ENCODE results near the gene OCA2. TPM values are rescaled to one million over a fixed set of nuclear protein-coding genes. Genes with fewer than 3 reads are reported as not detected.

OCA2 gene
- total and polyA plus RNA-seq, 2 donors from 2014 or later = 0.45 to 2.5 TPM

GRCh38 chr15:27970661-27971392 is 128.3 kb downstream of the OCA2 start:
- no peaks in the 10 kb centered on the region for H3K36me3 ChIP-seq (ENCODE audit: control insufficient read depth in 2 of 3, insufficient read depth in 3 of 3, low read length in 3 of 3)
- H3K27me3 ChIP-seq (ENCODE audit: control insufficient read depth, insufficient read depth, low read length) = no peaks in the 10 kb centered on the region
- intact Hi-C loops (cut with DNase I) = no loop called here
- H3K27ac ChIP-seq (ENCODE audit: low read depth in 2 of 2, low read length in 2 of 2) = no peak overlapping the region
- H3K9ac ChIP-seq (ENCODE audit: low read length in 3 of 3) = no peak overlapping the region
- no peak overlapping the region for H3K4me3 ChIP-seq (ENCODE audit: low read length in 3 of 3)
- DNase-seq (no peak), FAIRE-seq (no peak)
- no peak for TF ChIP-seq CTCF (IDR thresholded peaks at IDR 0.05; ENCODE audit: borderline replicate concordance, extremely low read depth, insufficient read depth)
- H3K9me3 ChIP-seq (ENCODE audit: control insufficient read depth in 2 of 3, insufficient read depth in 1 of 3, low read length in 3 of 3) = peaks cover 0 to 5% (median 0%) of the 10 kb centered on the region in 3 donors
- no peaks in the 10 kb centered on the region for H3K4me1 ChIP-seq (ENCODE audit: control insufficient read depth in 2 of 3, insufficient read depth in 2 of 3, low read depth in 1 of 3, low read length in 3 of 3)

GRCh38 chr15:27967541-27967940 is 131.6 kb downstream of the OCA2 start:
- no peaks in the 10 kb centered on the region for H3K36me3 ChIP-seq (ENCODE audit: control insufficient read depth in 2 of 3, insufficient read depth in 3 of 3, low read length in 3 of 3)
- H3K9me3 ChIP-seq (ENCODE audit: control insufficient read depth in 2 of 3, insufficient read depth in 1 of 3, low read length in 3 of 3) = peaks cover 0 to 5% (median 0%) of the 10 kb centered on the region in 3 donors
- FAIRE-seq (no peak), DNase-seq (no peak)
- no peak for TF ChIP-seq CTCF (IDR thresholded peaks at IDR 0.05; ENCODE audit: borderline replicate concordance, extremely low read depth, insufficient read depth)
- intact Hi-C loops (cut with DNase I) = no loop called here
- no peak overlapping the region for H3K4me3 ChIP-seq (ENCODE audit: low read length in 3 of 3)
- no peaks in the 10 kb centered on the region for H3K4me1 ChIP-seq (ENCODE audit: control insufficient read depth in 2 of 3, insufficient read depth in 2 of 3, low read depth in 1 of 3, low read length in 3 of 3)
- H3K27me3 ChIP-seq (ENCODE audit: control insufficient read depth, insufficient read depth, low read length) = no peaks in the 10 kb centered on the region
- H3K9ac ChIP-seq (ENCODE audit: low read length in 3 of 3) = no peak overlapping the region
- no peak overlapping the region for H3K27ac ChIP-seq (ENCODE audit: low read depth in 2 of 2, low read length in 2 of 2)

GRCh38 chr15:27965546-27965945 is 133.6 kb downstream of the OCA2 start:
- Histone ChIP-seq H3K9ac (ENCODE audit: low read length in 3 of 3) (no peak overlapping the region), H3K36me3 (ENCODE audit: control insufficient read depth in 2 of 3, insufficient read depth in 3 of 3, low read length in 3 of 3) (no peaks in the 10 kb centered on the region), H3K27me3 (ENCODE audit: control insufficient read depth, insufficient read depth, low read length) (no peaks in the 10 kb centered on the region), H3K9me3 (ENCODE audit: control insufficient read depth in 2 of 3, insufficient read depth in 1 of 3, low read length in 3 of 3) (no peaks in the 10 kb centered on the region), H3K4me3 (ENCODE audit: low read length in 3 of 3) (no peak overlapping the region), H3K4me1 (ENCODE audit: control insufficient read depth in 2 of 3, insufficient read depth in 2 of 3, low read depth in 1 of 3, low read length in 3 of 3) (no peaks in the 10 kb centered on the region), H3K27ac (ENCODE audit: low read depth in 2 of 2, low read length in 2 of 2) (no peak overlapping the region)
- TF ChIP-seq CTCF (IDR thresholded peaks at IDR 0.05; ENCODE audit: borderline replicate concordance, extremely low read depth, insufficient read depth) = no peak
- FAIRE-seq (no peak), DNase-seq (no peak)
- intact Hi-C loops (cut with DNase I) = no loop called here
